Sciatic nerve (tissue), 2 donors: ENCODE measurements around the gene TNS1. TPM values are rescaled to one million over a fixed set of nuclear protein-coding genes. Genes with fewer than 3 reads are reported as not detected.

ENCODE experiments used
- ATAC-seq: fragments of 200-7000 bp; cut with Tn5 transposase; one replicate; pipeline ENCODE4 v1.9.1; 2020; ENCODE audit warnings: mild to moderate bottlenecking, moderate library complexity
- DNase-seq: peaks from one replicate; pipeline ENCODE4 v3.0.0-alpha.2; 2020; ENCODE audit warnings: low spot score
- intact Hi-C: fragments of 100-400 bp; cut with DNase I; formaldehyde crosslinking; loops from one replicate; pipeline ENCODE4 v1.14.2; 2022
- total RNA-seq: library from RNA; stranded (reverse); fragmentation: NEBNext Ultra II Directional; extraction: Animal tissue kit (Norgen Biotek cat#: 25700); gene quantifications from one replicate; pipeline ENCODE4 v1.2.1, GENCODE V29; 2021
- donor health status: DM: no; HTN: no; CAD: no.
- donor health status: DM: no; HTN: no; CAD: no.

TNS1 gene
- total RNA-seq, 1 donor from 2014 or later = 703 TPM

GRCh38 chr2:217878915-217879590 is 123.7 kb downstream of the TNS1 start:
- intact Hi-C loops = no loop called here
- no peak for DNase-seq
- no peak for ATAC-seq

- intact Hi-C loops = no loop called here
- ATAC-seq (no peak), DNase-seq (no peak)
Measured at GRCh38 chr2:217877866-217878265, 124.9 kb downstream of the TNS1 start.

GRCh38 chr2:217876253-217876570 is 126.6 kb downstream of the TNS1 start:
- intact Hi-C loops = no loop called here
- no peak for ATAC-seq
- no peak for DNase-seq

GRCh38 chr2:217875556-217876252 is 127.1 kb downstream of the TNS1 start:
- DNase-seq = no peak

GRCh38 chr2:217875138-217875537 is 127.7 kb downstream of the TNS1 start:
- intact Hi-C loops = no loop called here
- no peak for DNase-seq

More at GRCh38 chr2:217875556-217876252, 127.1 kb downstream of the TNS1 start:
- ATAC-seq = no peak
- intact Hi-C loops = no loop called here

GRCh38 chr2:217873371-217873770 is 129.4 kb downstream of the TNS1 start:
- intact Hi-C loops = no loop called here
- ATAC-seq = no peak
- no peak for DNase-seq

More at GRCh38 chr2:217875138-217875537, 127.7 kb downstream of the TNS1 start:
- ATAC-seq = no peak

- DNase-seq (no peak), ATAC-seq (no peak)
- intact Hi-C loops = no loop called here
Measured at GRCh38 chr2:217872319-217872718, 130.5 kb downstream of the TNS1 start.

- ATAC-seq (no peak), DNase-seq (no peak)
- intact Hi-C loops = no loop called here
Measured at GRCh38 chr2:217870528-217871011, 132.2 kb downstream of the TNS1 start.

GRCh38 chr2:217868911-217869334 is 133.9 kb downstream of the TNS1 start:
- ATAC-seq = peak; percentile 3
- DNase-seq = no peak
- intact Hi-C loops = no loop called here

GRCh38 chr2:217868265-217868892 is 134.4 kb downstream of the TNS1 start:
- intact Hi-C loops = no loop called here
- no peak for ATAC-seq

GRCh38 chr2:217866457-217866856 is 136.3 kb downstream of the TNS1 start:
- DNase-seq (no peak), ATAC-seq (no peak)
- intact Hi-C loops = no loop called here

More at GRCh38 chr2:217868265-217868892, 134.4 kb downstream of the TNS1 start:
- DNase-seq = no peak

- intact Hi-C loops = no loop called here
- ATAC-seq = peak; percentile 2
Measured at GRCh38 chr2:217864963-217865772, 137.6 kb downstream of the TNS1 start.

GRCh38 chr2:217863883-217864282 is 138.9 kb downstream of the TNS1 start:
- intact Hi-C loops = no loop called here
- DNase-seq (no peak), ATAC-seq (peak; percentile 33)

More at GRCh38 chr2:217864963-217865772, 137.6 kb downstream of the TNS1 start:
- no peak for DNase-seq

GRCh38 chr2:217861334-217861877 is 141.4 kb downstream of the TNS1 start:
- DNase-seq = no peak
- intact Hi-C loops = no loop called here
- no peak for ATAC-seq

GRCh38 chr2:217859926-217860325 is 142.9 kb downstream of the TNS1 start:
- DNase-seq = no peak

GRCh38 chr2:217858519-217859491 is 144.0 kb downstream of the TNS1 start:
- DNase-seq = peak; percentile 89
- peak; percentile 87 for ATAC-seq
- intact Hi-C loops = no loop called here

More at GRCh38 chr2:217859926-217860325, 142.9 kb downstream of the TNS1 start:
- no peak for ATAC-seq
- intact Hi-C loops = no loop called here

GRCh38 chr2:217857624-217858506 is 144.9 kb downstream of the TNS1 start:
- DNase-seq = no peak
- no peak for ATAC-seq
- intact Hi-C loops = no loop called here
